NCI-H2171 (cell line): ENCODE measurements around the gene SERGEF.
"Not testable (repeated sequence)": the region's sequence is repeated elsewhere in the genome, so short reads cannot be mapped to it uniquely, and the experiment has no call there.

ENCODE experiments used
- DNase-seq: peaks from one replicate; lab custom pipeline; 2025; lab: John Stamatoyannopoulos, UW

The SERGEF gene

DNA sequence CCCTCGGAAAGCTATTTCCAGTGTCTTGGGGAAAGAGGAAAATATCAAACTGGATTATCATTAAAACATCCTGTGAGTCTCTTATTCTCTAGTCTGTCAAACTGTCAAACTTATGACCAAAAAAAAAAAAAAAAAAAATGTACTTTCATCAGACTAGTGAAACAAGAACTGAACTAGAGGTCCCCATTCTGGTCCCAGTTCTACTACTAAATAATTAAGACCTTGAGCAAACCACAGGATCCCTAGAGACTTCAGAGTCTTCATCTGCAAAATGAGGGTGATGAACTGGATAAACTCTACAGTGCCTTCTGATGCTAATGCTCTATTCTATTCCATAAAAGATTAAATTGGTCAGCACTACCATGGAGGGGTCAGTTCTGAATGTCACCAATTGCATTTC lies 105.8 kb downstream of the SERGEF start:
- DNase-seq: no peak

DNA sequence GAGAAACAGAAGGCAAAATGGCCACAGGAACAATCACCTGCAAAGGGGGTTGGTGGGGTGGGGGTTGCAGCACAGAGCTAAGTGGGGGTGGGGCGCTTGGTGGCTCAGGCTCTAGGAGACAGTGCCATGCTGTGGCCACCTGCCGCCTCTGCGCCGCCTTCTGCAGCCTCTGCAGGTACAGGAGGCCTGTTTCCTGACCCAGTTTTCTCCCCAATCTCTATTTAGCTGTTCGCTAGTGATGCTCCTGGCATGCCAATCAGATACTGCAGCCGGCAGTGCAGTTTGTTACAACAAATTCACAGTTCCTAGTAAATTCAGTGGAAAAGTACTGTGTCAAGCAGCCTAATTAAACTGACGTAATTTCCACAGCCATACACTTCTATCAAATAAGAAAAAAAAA lies 106.4 kb downstream of the SERGEF start:
- DNase-seq: no peak

DNA sequence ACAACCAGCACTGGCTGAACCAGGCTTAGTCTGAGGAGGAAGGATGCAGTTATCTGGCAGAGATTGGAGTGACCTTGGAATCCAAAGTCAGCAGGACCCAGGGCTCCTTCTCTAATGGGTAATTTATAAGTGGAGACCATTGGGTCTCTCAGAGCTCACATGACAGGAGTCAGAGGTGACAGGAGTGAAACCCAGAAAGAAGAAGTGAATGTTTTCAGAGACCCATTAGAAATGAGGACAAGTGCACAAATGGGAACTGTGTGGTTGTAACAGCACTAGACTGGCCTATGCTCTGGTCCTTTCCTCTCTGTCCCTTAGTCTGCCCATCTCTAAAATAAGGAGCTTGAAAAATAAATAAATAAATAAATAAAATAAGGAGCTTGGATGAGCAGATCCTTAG lies 107.4 kb downstream of the SERGEF start:
- DNase-seq: no peak

DNA sequence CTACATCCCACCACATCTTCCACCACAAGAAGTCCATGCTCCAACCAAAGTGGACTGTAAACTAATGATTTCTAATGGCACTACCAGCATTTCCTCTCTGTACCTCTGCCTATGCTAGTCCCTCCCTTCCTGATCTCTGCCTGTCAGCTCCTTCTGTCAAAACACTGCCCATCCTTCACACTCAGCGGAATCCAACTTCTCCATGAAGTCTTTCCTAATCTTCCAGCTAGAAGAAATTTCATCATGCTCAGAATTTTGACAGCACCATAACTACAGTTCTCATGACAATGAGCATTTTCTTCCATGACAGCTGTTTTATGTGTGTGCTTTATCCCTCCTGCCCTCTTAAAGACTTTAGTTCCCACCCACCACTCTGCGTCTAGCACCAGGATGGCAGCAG lies 111.4 kb downstream of the SERGEF start:
- DNase-seq: no peak

DNA sequence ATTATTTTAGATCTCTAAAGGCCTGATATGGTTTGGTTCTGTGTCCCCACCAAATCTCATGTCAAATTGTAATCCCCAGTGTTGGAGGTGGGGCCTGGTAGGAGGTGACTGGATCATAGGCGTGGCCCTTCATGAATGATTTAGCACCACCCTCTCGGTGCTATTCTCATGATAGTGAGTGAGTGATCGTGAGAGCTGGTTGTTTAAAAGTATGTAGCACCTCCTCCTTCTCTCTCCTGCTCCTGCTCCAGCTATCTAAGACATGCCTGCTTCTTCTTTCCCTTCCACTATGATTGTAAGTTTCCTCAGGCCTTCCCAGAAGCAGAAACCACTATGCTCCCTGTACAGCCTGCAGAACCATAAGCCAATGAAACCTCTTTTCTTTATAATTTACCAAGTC lies 114.1 kb downstream of the SERGEF start:
- no peak for DNase-seq

DNA sequence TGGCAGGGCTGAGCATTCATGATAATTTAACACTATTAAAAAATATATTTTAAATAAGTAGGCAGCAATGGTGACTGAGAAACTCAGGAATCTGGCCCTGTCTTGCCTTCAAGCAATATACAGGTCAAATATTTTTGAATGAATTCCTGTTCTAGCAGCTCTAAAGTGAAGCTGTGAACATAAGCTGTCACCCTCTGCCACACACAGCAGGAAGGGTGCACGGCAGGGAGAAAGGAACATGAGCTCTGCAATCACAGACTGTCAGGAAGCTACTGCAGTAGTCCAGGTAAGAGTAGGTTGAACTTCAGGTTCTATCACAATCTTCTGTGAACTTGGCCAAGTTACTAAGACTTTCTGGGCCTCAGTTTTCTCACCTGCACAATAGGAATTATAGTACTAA lies 114.8 kb downstream of the SERGEF start:
- DNase-seq: no peak

DNA sequence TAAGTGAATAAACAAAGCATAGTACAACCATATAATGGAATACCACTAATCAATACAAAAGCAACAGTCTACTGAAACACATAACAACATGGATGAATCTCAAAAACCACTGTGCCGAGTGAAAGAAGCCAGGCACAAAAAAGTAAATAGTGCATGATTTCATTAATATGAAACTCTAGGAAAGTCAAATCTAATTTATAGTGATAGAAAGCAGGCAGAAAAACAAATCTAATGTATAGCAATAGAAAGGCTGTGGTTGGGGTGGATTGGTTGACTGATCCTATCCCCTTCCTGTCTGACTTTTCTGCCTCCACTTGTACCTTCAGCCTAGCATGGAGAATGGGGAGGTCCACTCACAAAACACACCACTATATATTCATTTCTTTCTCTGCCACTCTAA lies 115.4 kb downstream of the SERGEF start:
- DNase-seq: no peak

DNA sequence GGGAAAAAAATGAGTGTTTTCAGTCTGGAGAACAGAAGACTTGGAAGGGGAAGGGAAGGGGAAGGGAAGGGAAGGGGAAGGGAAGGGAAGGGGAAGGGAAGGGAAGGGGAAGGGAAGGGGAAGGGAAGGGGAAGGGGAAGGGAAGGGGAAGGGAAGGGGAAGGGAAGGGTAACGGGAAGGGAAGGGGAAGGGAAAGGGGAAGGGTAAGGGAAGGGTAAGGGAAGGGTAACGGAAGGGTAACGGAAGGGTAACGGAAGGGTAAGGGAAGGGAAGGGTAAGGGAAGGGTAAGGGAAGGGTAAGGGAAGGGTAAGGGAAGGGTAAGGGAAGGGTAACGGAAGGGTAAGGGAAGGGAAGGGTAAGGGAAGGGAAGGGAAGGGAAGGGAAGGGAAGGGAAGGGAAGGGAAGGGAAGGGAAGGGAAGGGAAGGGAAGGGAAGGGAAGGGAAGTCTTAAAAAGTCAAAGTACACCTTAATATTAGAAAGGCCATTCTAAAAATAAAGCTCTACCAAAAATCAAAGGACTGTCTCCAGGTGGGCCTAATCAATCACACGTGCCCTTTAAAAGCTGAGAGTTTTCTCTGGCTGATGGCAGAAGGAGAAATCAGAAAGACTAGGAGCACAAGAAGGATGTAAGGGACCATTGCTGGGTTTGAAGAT lies 116.2 kb downstream of the SERGEF start:
- not testable (repeated sequence) for DNase-seq

DNA sequence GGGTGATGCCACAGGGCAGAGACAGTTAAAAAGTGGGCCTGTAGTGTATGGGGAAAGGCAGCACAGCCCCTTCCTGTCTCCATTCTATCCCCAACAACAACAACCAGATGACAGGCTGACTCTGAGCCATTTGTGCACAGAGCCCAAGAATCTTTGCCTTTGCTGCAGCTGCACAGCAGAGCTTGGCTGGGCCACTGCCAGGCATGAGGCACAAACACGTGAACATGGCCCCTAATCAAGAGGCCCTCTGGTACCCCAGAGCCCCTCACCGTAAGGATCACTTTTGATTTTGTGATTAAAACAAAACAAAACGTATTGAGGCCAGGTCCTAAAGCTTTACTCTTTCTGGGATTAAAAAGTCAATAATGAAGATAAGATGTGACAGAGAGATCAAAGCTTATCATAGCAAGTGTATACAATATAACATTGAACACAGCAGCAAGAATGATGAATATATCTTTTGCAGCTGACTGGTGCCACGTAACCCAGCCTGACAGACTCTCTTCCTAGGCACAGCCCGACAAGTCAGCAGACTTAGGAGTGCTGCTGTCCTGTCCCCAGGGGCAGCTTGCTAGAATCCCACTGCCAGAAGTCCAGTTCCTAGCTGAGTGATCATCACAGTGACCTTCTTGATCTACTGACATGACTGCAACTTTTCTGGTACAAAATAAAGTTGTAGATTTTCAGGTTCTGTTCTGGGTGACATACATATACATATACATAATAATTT lies 117.8 kb downstream of the SERGEF start:
- DNase-seq: no peak

DNA sequence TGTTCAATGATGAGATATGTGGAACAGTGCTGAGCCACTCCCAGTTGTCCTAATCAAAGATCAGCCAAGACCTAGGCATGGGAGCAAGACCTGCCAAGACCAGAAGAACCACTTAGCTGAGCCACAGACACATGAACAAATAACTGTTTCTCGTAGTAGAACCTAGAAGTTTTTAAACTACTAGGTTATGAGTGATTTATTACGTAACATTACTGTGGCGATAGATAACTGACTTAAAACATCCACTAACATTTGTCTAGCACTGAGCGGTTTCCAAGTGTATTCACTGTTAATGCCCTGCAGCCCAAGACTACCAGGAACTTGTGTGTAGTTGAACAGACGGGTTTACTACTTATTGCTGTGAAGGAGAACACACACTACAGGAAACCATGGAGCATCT lies 120.4 kb downstream of the SERGEF start:
- no peak for DNase-seq

DNA sequence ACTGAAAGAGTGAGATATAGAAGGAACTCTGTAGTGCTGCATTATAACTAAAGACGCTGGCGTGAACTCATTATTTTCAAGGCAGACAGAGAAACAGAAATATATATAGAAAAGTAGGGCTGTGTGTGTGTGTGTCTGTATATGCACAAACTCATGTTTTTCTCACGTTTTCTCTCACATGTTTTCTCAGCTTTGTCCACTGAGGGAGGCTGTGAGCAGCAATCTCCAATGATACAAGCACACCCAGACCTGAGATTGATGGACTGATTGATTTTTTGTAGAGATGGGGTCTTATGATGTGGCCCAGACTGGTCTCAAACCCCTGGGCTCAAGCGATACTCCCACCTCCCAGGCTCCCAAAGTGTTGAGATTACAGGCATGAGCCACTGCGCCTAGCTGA lies 122.5 kb downstream of the SERGEF start:
- no peak for DNase-seq

DNA sequence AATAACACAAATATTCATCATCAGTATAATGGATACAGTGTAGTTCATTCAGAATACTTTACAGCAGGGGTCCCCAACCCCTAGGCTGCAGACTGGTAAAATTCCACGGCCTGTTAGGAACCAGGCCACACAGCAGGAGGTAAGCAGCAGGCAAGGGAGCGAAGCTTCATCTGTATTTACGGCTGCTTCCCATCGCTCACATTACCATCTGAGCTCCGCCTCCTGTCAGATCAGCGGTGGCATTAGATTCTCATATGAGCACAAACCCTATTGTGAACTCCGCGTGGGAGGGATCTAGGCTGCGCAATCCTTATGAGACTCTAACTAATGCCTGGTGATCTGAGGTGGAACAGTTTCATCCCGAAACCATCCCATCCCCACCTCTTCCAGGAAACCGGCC lies 125.1 kb downstream of the SERGEF start:
- no peak for DNase-seq

DNA sequence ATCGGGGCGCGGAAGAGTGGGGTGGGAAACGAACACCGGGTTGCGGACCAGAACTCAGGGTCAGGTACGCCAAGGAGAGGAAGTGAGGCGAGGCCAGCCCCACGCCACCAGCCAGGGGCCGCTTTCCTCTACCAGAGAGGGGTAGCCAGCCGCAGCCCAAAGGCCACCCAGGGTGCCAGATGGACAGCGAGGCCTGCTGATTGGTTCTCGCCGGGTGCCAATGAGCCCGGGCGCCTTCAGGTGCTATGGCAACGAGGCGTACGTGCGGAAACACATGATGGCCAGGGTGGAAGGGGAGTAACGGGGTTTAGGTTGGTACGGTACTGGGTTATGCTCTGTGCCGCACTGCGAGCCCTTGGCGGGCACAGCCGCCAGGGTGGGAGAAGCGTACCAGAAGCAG lies 128.9 kb downstream of the SERGEF start:
- no peak for DNase-seq

DNA sequence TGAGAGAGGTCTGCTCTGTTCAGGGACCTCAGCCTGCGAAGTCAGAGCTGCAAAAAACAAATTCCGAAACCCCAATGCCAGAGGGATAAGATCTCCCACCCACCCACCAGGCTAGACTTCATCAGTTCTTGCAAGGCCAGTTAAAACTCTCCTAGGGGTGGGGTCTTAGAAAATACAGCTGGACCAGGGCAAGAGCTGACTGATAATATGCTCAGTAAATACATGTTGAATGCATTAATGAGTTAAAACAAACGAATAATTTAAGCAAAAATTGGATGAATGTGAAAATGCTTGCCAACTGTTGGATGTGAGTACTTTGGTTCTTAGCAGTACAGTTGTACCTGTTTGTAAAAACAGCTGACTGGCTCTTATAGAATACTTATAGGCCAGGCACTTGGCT lies 129.8 kb downstream of the SERGEF start:
- no peak for DNase-seq

DNA sequence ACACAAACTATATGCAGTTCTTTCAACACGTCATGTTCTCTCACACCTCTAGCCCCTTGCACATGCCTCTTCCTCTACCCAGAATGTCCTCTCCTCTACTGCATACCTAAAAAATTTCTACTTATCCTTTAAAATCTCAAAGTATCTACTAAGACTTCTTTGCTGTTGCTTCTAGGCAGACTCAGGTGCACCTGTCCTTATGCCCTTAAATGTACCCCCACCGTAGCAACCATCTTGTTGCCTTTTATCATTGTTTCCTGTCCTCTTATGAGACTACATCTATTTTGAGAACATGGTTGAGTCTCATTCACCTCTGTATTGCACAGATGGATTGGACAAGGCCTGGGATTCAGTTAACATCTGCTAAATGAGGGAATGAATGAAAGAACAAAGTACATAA lies 134.1 kb downstream of the SERGEF start:
- no peak for DNase-seq

DNA sequence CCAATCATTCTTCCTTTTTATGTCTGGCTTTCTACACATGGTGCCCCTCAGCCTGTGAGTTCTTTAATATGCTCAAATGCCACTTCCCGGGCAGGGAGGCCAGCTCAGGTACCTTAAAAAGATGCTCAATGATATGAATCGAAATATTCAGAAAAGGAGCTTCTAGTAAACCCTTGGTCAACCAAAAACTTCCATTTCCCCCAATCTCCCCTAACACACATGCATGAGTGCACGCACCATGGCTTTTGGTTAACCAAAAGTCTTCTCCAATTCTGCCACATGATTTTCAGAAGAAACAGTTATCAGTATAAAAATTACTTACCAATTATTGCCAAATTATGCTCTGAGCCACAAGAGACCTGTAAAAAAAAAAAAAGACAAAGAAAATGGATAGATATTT lies 135.0 kb downstream of the SERGEF start:
- DNase-seq: no peak

DNA sequence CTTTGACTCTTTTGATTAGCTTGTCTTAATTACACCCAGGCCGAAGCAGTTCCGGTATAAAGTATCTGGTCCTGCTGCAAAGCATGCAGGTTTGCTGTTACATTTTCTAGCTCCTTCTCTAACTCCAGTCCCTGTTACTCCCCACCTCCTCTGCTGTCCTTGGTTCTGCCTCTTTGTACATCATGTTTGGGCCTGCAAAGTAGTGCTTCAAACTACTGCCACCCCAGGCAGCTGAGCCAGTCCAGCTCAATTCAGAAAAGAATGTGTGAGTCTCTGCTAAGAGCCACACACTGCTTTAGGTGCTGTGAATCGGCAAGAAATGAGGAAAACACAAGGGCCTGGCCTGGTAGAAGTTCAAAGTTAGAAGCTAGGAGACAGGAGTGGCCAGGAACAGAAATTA lies 136.0 kb downstream of the SERGEF start:
- DNase-seq: no peak

DNA sequence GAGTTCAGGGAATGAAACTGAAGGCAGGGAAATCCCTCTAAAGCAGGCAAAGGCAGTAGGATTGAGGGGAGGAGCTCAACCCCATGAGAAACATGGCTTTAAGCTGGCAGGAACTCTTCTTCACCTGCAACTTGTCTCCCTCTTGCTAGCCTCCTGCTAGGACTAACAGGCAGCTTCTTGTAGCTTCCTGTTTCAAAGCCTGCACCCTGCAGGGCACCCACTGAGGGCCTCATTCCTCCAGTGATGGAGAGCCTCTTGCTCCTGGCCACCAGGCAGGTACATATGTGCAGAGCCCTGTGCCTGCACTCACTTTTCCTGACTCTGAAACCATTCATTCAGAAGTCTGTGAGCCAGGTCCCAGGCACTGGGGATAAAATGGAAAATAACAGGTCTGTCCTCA lies 137.0 kb downstream of the SERGEF start:
- DNase-seq: no peak

DNA sequence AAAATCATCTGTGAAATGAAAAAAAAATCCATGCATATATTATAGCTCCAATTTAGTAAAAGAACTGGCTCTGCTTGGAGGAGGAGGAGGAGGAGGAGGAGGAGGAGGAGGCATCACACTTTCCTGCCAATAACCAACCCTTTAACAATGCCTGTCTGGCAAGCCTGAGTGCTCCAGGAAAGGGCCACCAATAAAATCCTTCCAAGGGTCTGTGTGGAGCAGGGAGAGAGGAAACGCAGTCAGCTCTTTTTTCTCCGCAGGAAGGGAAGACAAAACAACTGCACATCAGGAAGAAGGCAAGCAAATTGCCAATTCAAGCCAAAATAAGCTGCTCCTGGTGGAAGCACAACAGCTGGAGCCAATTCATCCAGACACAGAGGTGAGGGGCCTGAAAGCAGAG lies 139.3 kb downstream of the SERGEF start:
- DNase-seq: no peak

DNA sequence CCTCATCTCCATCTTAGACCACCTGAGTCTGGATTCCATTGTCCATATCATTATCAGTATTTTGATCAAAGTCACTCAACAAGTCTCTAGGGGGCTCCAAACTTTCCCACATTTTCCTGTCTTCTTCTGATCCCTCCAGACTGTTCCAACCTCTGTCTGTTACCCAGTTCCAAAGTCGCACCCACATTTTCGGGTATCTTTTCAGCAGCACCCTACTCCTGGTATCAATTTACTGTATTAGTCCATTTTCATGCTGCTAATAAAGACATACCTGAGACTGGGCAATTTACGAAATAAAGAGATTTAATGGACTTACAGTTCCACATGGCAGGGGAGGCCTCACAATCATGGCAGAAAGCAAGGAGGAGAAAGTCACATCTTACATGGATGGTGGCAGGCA lies 144.4 kb downstream of the SERGEF start:
- DNase-seq: not testable (repeated sequence)

DNA sequence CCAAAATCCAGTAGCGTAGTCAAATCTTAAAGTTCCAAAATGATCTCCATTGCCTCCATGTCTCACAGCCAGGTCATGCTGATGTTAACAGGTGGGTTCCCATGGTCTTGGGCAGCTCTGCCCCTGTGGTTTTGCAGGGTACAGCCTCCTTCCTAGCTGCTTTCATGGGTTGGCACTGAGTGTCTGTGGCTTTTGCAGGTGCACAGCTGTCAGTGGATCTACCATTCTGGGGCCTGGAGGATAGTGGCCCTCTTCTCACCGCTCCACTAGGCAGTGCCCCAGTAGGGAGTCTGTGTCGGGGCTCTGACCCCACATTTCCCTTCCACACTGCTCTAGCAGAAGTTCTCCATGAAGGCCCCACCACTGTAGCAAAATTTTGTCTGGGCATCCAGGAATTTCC lies 145.5 kb downstream of the SERGEF start:
- DNase-seq: no peak

DNA sequence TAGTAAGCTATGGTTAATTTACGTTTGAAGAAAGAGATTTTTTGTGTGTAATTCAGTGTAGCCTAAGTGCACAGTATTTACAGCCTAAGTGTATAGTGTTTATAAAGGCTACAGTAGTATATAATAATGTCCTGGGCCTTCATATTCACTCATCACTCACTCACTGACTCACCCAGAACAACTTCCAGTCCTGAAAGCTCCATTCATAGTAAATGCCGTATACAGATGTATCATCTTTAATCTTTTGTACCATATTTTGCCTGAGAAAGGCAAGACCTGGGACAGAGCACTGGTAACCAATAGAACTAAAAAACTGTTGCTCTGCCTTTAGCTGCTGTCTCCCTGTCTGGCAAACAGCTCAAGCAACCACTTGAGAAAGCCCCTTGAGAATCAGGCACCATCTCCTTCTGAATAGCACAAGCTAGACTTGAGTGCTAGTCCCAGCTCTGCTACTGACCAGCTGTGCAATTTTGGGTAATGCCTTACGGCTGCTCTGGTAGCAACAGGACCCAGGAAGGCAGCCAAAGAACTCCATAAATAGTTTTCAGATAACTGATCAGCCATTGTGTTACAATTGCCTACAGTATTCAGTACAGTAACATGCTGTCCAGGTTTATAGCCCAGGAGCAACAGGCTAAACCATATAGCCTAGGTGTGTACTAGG lies 146.9 kb downstream of the SERGEF start:
- DNase-seq: no peak

DNA sequence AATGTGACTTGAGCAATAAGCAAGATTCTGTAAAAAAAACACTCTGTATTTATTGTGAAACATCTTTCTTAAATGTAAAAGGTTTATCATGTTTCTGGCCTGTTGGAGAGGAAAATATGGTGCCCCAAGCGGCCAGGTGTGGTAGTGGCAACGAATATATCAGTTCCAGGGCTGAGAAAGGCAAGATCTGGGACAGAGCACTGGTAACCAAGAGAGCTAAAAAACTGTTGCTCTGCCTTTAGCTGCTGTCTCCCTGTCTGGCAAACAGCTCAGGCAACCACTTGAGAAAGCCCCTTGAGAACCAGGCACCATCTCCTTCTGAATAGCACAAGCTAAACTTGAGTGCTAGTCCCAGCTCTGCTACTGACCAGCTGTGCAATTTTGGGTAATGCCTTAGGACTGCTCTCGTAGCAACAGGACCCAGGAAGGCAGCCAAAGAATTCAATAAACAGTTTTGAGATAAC lies 148.3 kb downstream of the SERGEF start:
- DNase-seq: no peak
